HG02885 (cell line): ENCODE results near the gene AQP12B.

ENCODE experiments used
- ATAC-seq: cut with Tn5 transposase; IDR thresholded peaks from one replicate; pipeline ENCODE4 v1.9.1; 2021; ENCODE audit warnings: mild to moderate bottlenecking; ENCODE audit not compliant: unreplicated experiment, poor library complexity

Gene AQP12B

DNA sequence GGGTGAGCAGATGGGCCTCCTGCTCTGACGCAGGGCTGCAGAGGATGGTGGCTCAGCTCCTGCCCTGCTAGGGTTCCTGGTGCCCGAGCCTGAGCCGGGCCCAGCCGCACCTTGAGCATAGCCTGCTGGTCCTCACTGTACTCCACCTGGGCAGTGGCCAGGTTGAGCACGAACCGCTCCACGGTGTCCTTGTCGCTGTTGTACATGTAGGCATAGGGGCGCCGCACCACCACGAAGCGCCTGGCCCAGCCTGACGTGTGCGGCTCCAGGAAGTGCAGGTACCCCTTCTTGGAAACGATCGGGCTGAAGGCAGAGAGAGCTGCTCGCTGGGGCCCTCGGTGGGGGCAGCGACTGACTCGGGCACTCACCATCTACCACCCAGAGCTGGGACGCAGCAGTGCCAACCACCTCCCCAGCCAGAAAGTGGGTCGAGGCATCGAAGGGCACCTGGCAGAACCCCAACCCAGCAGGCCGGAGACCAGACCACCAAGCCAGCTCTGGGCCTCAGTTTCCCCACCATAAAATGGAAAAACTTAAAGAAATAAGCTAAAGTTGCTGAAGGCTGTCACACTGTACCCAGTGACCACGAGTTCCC is 36.3 kb upstream of the AQP12B start:
- ATAC-seq = no peak

DNA sequence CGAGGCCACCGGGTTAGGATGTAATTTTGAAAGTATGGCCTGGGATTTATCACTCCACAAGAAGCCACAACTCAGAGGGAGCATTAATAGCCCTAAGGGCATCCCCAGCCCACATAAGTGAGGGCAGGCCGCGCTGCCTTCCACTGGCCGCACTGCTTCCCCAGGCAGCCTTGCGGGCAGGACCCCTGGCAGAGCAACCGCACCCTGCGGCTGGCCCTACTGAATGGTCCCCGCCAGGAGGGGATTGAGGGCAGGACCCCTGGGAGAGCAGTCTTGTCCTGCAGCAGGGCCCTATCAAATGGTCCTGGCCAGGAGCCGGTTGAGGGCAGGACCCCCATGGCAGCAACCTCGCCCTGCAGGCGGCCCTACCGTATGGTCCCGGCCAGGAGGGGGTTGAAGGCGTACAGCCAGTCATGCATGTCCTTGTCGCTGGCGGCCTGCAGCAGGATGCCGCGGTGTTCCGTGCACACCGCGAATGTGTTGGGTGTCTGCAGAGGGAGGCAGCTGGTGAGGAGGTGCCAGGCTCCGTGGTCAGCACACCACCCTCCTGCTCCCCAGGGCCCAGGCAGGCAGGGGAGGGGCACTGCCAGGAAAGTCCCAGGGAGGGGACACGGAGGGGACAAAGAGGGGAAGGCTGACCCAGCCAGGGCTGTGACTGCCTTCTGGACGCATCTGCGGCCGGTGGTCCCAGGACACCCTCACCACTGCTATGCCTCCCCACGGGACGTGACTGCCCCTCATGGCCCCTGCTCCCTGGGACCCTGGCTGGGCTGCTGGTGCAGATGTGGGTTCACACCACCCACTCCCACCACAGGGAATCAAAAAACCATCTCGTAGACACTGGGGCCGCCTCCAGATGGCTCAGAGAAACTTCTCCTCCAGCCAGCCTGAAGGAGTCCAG is 35.2 kb upstream of the AQP12B start:
- no peak for ATAC-seq

DNA sequence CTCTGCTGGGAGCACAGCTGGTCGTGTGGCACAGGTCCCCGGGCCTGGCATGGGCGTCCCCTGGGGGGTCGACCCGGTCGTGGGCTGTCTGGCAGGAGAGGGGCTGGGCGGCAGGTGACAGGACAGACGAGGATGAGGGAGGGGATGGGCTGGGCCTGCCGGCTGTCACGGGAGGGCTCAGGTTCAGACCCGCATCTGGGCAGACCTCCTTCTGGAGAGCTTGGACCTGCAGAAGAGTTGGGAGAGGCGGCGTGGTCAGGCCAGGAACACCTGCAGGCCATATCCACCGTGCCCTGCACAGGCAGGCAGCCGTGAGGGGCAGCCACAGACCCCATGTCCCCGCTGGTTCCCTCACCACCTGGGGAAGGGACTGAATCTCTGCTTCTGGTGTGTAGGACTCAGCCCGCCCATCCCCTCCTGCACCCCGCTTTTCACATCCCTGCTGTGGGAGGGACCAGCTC is 34.5 kb upstream of the AQP12B start:
- no peak for ATAC-seq

DNA sequence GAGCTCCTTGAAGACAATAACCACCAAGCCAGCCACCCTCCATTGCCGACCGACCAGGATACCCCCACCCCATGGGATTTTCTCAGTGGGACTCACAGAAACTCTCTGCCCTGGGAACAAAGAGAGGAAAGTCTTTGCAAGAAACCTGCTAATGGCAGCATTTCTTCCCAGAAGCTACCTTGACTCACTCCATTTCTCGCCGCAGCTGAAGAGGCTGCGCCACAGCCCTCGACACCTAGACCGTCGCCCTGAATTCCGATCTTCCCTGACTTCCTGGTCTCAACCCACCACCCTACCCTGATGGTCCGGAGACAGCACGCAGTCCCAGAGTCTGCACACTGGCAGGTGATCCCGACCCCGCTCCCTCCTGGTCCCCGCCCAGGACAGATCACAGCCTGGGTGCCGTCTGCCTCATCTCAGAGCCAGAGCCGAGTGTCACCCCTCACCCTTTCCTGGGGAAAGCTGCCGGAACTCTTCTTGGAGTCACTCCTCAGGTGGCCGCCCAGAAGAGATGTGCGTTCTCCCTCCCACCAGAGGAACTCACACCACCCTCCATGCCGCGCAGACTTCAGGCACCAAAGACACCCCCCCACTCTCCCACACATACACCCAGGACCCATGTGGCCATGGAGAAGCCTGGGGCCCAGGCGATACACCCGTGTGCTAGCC is 33.6 kb upstream of the AQP12B start:
- no peak for ATAC-seq

DNA sequence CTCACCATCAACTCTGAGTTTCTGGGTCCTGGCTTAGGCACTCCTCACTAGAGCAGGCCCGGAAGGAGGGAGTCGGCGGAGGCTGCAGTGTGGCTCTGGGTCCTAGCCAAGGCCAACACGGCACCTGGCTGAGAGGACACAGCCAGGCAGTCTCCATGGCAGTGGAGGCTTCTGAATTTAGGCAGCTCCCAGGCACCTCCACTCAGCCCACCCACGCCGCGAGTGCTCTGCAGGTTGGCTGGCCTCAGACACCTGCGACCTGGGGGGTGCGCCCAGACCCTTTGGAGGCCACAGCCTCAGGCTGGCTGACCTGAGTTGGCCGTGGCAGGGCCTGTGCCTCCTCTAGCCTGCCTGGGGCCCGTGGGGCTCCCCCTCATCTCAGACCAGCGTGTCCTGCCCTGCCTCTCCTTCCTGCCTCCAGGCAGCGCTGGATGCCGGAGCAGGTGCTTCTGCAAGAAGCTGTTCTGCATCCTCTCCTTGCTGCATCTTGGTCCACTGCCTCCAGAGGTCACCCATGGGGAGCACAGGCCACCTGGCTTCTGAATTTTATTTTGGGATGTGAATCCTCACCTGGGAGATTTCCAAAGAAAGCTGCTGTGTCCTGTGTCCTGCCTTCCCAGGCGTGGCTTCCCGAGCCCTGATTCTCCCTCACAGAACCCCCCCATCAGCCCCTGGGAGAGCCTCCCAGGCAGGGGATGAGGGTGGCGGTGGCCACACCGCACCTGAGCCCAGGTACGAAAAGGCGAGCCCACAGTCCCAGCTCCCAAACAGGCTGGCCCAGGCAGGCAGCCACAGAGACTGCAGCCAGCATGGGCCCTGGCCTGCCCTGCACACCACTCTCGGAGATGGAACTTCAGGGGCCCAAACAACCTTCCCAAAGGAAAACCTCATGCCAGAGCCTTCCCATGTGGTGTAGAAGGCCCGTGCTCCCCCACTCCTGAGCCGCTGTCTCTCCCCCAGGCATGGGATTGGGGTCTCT is 32.4 kb upstream of the AQP12B start:
- ATAC-seq = no peak

DNA sequence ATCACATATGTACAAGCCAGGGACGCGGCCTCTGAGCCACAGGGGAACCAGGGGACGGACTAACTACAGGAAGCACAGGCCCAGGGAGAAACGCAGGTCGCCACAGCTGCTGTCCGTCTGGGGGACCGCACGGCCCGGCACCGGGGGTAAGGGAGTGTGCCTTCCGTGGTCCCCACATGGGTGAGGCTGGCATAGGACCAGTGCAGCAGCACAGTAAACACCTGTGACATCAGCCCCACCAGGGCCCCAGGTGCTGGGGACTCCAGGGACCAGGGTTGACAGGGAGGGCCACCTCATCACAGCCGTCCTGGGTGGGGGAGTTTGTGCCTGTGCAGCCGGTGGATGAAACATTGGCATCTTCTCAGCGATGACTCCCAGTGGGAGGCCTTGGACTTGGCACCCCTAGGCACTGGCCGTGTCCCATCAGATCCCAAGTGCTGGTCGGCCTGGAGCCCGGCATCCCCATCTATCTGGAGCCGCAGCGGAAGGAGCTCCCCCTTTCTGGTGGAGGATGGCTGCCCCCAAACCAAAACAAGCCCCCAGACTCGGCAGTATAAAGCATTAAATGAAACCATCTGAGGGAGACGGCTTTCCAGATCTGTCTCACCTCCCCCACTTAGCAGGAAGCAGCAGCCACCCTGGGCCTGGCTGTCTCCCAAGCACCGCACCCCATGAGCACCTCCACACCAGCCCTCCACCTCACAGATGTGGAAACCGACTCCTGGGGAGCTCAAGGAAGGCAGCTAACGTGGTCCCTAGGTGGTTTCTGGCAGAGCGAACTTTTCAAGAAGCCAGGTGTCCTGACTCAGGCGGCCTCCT is 31.5 kb upstream of the AQP12B start:
- ATAC-seq = no peak

DNA sequence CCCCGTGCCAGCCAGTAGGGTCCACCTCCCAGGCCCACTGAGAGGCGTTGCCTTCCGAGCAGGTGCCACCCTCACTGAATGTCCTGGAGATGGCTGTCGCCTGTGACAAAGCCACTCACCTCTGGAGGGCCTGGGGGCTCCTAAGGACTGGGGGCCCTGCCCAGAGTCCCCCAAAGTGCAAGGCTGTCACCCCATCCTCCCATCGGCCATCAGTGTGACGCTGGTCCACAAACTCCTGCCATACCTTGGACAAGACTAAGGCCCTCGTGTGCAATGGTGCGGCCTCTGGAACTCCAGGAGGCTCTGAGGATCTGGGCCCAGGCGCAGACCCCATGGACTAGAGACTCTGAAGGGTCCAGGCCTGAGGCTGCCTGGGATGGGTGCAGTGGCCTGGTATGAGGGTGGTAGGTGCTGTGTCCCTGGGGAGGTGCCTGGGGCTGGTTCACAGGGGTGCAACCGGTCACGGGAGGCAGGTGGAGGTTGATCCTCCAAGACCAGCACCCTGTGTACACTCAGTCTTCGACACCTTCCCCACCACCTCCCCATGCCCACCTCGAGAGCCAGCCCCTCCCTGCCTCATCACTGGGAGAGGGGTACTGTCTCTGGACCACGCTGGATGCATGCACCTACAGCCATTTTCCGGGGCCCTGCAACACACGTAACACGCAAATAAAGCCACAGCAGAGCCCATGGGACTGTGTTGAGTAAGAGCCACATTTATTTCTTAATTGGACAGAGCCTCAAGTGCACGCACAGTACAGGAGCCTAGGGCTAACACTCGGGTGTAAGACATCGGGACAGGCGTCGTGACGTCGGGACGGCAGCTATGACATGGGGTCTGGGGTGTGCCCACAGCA is 30.6 kb upstream of the AQP12B start:
- ATAC-seq = no peak

DNA sequence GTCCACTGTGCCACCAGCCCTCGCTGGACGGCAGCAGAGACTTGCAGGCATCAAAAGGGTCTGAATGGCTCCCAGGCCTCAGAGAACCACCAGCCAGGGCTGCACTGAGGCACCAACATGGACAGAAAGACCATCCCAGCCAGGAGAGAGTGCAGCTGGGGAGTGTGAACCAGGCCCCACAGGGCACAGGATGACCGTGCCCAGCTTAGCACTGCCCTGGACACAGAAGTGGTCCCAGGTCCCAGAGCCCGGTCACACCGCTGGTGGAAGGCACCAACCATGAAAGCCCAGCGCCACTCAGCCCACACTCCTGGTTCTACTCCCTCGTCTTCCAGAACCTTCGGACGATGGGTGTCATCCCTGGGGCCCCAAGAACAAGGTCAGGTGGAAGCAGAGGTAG is 29.4 kb upstream of the AQP12B start:
- no peak for ATAC-seq

DNA sequence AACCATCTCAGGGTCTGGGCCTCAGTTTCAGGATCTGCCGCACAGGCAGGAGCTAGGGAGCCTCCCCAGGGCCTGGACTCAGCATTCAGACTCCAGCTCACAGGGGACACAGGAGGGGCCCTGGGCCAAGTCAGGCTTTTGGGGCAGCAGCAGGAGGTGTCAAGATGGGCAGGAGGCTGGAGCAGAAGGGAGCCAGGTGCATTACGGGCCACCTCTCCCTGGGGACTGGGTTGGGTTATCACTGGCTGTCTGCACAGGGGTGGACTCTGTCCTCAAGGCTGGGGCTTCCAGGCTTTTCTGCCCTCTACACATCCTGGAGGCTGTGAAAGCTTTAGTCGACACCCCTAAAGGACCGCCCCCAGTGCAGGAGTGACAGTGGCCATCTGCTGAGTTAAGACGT is 29.0 kb upstream of the AQP12B start:
- no peak for ATAC-seq

DNA sequence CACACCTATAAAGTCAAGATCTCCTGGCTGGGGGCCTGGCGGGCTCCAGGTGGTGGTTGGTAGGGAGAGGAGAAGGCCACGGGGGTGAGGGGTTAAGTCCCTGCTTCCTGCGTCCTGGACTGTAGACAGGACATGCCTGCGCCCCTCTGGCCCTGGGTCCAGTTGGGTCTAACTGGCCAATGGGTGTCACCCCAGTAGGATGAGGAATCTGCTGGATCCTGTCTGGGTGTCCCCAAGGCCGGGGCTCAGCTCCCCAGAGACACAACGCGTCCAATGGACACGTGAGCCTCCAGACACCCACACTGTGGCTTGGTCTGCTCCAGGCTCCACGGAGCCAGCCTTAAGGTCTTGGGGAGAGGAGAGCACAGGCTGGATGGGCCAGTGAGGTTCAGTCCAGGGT is 28.6 kb upstream of the AQP12B start:
- ATAC-seq = no peak

DNA sequence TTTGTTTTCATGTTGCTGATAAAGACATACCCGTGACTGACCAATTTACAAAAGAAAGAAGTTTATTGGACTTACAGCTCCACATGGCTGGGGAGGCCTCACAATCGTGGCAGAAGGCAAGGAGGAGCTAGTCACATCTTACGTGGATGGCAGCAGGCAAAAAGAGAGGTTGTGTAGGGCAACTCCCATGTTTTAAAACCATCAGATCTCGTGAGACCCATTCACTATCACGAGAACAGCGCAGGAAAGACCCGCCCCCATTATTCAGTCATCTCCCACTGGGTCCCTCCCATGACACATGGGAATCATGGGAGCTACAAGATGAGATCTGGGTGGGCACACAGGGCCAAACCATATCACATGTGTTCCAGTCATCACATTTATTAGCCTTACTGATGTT is 25.8 kb upstream of the AQP12B start:
- ATAC-seq = no peak

DNA sequence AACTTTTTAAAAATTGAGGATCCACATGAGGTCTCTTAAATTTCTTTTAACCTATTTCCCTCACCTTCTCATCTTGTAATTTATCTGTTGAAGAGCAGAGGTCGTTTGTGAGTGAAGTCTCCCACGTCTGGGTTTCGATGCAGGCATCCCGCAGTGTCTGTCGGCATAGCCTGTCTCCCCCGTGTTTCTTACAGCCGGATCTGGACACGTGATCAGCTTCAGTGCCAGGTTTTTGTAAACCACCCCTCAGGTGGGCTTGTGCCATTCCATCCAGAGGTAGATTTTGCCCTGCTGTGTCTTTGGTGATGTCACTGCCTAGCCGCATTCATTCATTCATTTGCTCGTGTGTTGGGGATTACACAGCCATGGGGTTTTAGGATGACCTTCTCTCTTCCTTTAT is 25.1 kb upstream of the AQP12B start:
- no peak for ATAC-seq

DNA sequence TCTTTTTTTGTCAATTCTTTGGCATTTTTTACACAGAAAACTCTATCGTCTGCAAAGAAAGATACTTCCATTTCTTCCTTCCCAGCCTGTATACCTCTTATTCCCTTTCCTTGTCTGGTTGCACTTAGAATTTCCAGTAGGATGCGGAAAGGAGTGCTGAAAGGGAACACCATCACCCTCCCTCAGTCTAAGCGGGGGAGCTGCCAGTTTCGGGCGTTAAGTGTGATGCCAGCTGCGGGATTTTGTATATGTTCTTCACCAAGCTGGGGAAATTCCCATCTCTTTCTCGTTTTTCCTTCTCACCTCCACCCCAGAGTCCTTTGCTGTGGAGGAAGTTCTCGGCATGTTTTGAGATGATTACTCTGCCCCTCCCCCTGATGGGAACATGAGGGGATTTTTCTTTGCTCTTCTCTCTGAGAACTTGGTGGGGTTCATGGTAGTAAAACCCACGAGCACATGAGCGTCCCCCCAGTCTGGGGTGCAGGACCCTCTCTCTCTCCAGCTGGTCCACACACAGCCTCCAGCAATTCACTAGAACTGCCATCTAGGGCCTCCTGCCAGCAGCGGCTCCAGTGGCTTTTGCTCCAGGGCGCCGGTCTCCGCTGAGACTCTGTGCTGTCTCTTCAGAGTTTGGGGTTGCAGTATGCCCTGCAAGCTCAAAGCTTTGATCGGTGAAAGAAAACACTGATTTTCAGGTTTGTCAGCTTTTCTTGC is 24.5 kb upstream of the AQP12B start:
- ATAC-seq = no peak

DNA sequence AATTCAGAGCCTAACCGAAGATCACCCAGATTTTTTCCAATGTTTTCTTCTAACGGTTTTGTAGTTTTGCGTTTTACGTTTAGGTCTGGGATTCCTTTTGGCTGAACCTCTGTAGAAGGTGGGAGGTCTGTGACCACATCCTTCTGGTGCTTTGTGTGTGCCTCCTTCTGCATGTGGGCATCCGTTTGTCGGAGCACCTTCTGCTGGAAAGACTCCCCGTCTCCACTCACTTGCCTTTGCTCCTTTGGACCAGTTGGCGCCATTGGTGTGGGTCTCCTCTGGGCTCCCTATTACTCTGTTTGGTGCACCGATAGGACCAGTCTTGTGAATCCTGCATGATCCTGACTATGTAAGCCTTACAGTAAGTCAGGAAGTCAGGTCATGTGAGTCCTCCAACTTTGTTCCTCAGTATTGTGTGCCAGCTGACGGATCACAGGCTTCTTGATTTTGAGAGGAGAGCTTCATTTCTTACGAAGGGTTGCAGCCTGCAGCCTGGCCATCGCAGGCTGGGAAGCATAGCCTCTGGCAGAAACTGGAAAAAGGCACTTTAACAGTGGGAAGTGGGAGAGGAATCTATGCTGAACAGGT is 22.6 kb upstream of the AQP12B start:
- ATAC-seq = no peak

DNA sequence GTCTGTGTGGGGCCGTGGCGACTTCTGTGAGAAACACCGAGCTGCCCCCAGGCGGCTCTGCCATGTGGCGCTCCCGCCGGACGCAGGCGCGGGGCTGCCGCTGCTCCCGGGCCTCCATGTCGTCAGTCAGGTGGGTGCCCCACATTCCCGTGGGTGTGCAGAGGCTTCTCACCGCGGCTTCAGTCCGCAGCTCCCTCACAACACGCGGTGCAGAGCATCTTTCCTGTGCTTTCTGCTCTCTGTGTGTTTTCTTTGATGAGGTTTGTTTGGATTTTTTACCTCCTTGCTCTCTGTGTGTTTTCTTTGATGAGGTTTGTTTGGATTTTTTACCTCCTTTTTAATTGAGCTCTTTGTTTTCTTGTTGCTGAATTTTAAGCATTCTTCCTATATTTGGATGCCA is 22.0 kb upstream of the AQP12B start:
- no peak for ATAC-seq

DNA sequence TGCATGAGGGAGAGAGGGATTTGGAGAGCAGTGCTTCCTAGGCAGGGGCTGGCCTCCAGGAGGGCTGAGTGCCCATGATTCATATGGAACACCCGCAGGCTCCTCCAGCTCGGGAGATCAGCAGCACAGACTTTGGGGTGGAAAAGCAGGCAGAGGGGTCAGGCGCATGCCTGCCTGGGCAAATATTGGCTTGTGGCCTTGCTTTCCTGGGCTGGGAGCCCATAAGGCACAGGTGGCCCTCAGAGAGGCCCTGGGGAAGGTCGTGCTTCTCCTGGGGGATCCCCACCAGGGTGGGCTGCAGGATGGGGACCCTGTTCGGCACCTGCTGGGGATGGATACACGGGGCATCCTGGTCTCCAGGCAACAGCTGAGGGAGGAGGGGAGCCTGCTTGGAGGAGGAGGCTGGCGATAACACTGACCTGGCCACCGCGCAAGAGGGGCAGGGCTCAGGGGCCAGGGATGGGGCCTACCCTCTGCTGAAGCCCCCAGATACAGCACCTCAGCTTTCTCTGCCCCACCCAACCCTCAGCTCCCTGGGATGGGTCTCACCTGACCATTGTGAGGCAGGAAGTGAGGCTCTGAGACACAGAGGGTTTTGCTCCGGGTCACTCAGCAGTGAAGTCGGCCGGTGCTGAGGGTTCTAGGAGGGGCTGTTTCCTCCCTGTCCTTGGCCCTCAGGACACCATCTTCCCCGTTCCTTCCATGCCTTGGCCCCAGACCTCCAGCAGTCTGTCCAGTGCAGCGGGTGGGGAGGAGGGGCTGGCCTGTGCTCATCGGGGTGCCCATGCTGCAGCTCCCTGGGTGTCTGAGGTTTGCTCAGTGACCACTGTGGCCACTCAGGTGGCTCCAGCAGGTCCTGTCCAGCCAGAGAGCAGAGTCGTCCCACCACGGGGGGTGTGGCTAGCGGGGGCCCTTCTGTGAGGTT is 21.0 kb upstream of the AQP12B start:
- ATAC-seq = no peak

DNA sequence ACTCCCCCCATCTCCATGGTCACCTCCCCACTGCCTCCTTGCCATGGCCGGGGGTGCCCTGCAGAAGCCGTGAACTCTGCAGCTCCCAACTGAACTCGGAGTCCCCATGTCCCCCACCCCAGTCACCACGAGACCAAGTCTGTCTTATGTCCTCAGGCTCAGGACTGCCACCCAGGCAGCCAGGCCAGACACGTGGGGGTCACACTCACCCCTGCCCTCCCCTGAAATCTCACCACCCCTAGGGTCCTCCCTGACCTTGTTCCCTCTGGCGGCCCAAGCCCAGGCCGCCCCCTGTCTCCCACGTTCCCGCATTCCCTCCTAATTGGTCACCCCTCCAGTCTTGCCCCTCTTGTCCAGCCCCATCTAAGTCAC is 19.9 kb upstream of the AQP12B start:
- no peak for ATAC-seq
